Heart left ventricle (tissue), 13 donors: ENCODE data around the gene CUX1.

Experiments
- CTCF ChIP-seq, 12 donors: fragments of 200-600 bp; sonication (generic) in 4 of 12; IDR thresholded peaks; one replicate each; pipeline versions ENCODE4 v1.5.0 to v1.8.0; 2018 to 2022; ENCODE audit warnings: antibody characterized with exemption in 12 of 12, mild to moderate bottlenecking in 5 of 12
- POLR2A ChIP-seq, 2 donors: fragments of 450-650 bp; IDR thresholded peaks; one replicate each; pipeline ENCODE4 v1.6.1; 2017; ENCODE audit warnings: antibody characterized with exemption in 2 of 2, mild to moderate bottlenecking in 2 of 2, moderate library complexity in 2 of 2
- donor health status: ischemic (EF 13 %, LVEDD 7.1; RV severe dilation, severe dysfunction).
- donor health status: DM: no; HTN: yes; CAD: no.
- donor health status: DM: no; HTN: no; CAD: no.
- donor health status: ischemic (EF 25% LVEDD 6.9; RV normal size, moderate dysfunction).
- donor health status: ischemic (EF 25% LVEDD 5.7; RV mildly dilated, moderate dysfunction).
- donor health status: ischemic (EF 35%, LVEDD 5.7; RV mildly dilated, moderate dysfunction).
- donor health status: nonischemic (EF 11% LVEDD 7.7; RV severe dilation, severe dysfunction).
- donor health status: DM: yes; HTN: yes; CAD: no.
- donor health status: PGD.
- donor health status: ischemic (EF 29% LVEDD 5.4; RV normal size, mild dysfunction).
- donor health status: nonischemic (EF 23%, LVEDD 6.1; RV moderate dilation, normal function).

- no peak for TF ChIP-seq CTCF (IDR thresholded peaks at IDR 0.05)
- no peak for TF ChIP-seq POLR2A (IDR thresholded peaks at IDR 0.05)
These were observed 85.5 kb downstream of the CUX1 start for GRCh38 chr7:101902680-101903514.
